HepG2 (cell line): ENCODE measurements around the gene ACBD5. TPM values are rescaled to one million over a fixed set of nuclear protein-coding genes. Genes with fewer than 3 reads are reported as not detected.

ENCODE experiments used
- ATAC-seq: fragments of 200-7000 bp; cut with Tn5 transposase; 3 replicates; pipeline ENCODE4 v1.9.1; 2020; ENCODE audit warnings: mild to moderate bottlenecking, moderate library complexity
- BruUV-seq: library from RNA; stranded (reverse); fragments of 400-500 nt; replicated peaks from 2 replicates; lab custom pipeline; 2021; lab: Mats Ljungman, UMichigan
- CTCF ChIA-PET: fragments of 300-600 bp; formaldehyde crosslinking; extraction: SDS; loops from one replicate; lab custom pipeline; 2021; ENCODE audit warnings: low total read pairs, inconsistent platforms, low intra/inter-chr PET ratio; lab: Yijun Ruan, JAX
- POLR2A ChIA-PET: fragments of 350-600 bp; sonication (Branson Sonifier 250); formaldehyde crosslinking; loops from one replicate; lab custom pipeline; 2020; ENCODE audit warnings: antibody characterized with exemption, inconsistent platforms; lab: Yijun Ruan, JAX
- DNase-seq: peaks from one replicate; pipeline ENCODE4 v3.0.0-alpha.2; 2015; ENCODE audit warnings: low spot score
- FAIRE-seq: peaks from 3 replicates; lab custom pipeline; 2011; peaks lifted over from hg19 to GRCh38; lab: Jason Lieb, UNC
- H2AFZ ChIP-seq: one replicate; pipeline ENCODE4 v1.6.1; 2011; ENCODE audit warnings: low read length, inconsistent platforms
- H3K27ac ChIP-seq: fragments of 300-600 bp; 3 replicates; pipeline ENCODE4 v1.8.0; 2011; ENCODE audit warnings: mixed run types, mild to moderate bottlenecking, mixed read lengths, low read length, inconsistent platforms; ENCODE audit not compliant: insufficient read depth; ENCODE audit errors: extremely low read length
- H3K27me3 ChIP-seq, 2 experiments: fragments of 200-600 bp in 1 of 2; 2 replicates in 1 of 2; 3 replicates in 1 of 2; pipeline versions ENCODE4 v1.6.0 to v1.8.0; 2011; ENCODE audit warnings: low read length in 2 of 2, mild to moderate bottlenecking in 2 of 2, moderate library complexity in 2 of 2, inconsistent platforms in 1 of 2; ENCODE audit not compliant: insufficient read depth in 2 of 2, control insufficient read depth in 1 of 2
- H3K36me3 ChIP-seq, 2 experiments: fragments of 200-600 bp in 1 of 2; replicated peaks in 1 of 2; 2 replicates in 1 of 2; 3 replicates in 1 of 2; pipeline versions ENCODE4 v1.5.1 to v1.8.0; 2011; ENCODE audit warnings: low read length in 2 of 2, inconsistent platforms in 1 of 2; ENCODE audit not compliant: insufficient read depth in 2 of 2, control insufficient read depth in 1 of 2
- H3K4me1 ChIP-seq: 2 replicates; pipeline ENCODE4 v1.5.1; 2012; ENCODE audit warnings: low read length, inconsistent platforms; ENCODE audit not compliant: insufficient read depth
- H3K4me2 ChIP-seq: 2 replicates; pipeline ENCODE4 v1.6.0; 2011; ENCODE audit warnings: low read depth, low read length, inconsistent platforms
- H3K4me3 ChIP-seq, 3 experiments: fragments of 200-600 bp in 1 of 3; sonication (generic), shearing (Covaris generic) in 1 of 3; replicated peaks in 1 of 3; 2 replicates each; pipeline ENCODE4 v1.5.1; 2011 to 2016; ENCODE audit warnings: low read length in 3 of 3, inconsistent platforms in 2 of 3, low read depth in 2 of 3, mild to moderate bottlenecking in 2 of 3, control low read depth in 1 of 3, mixed read lengths in 1 of 3; ENCODE audit not compliant: insufficient read depth in 1 of 3
- H3K79me2 ChIP-seq: one replicate; pipeline ENCODE4 v1.6.1; 2011; ENCODE audit warnings: low read length, inconsistent platforms; ENCODE audit not compliant: insufficient read depth
- H3K9ac ChIP-seq: 2 replicates; pipeline ENCODE4 v1.6.0; 2011; ENCODE audit warnings: mild to moderate bottlenecking, low read depth, low read length, inconsistent platforms; ENCODE audit not compliant: insufficient read depth
- H3K9me3 ChIP-seq: 2 replicates; pipeline ENCODE4 v1.5.1; 2012; ENCODE audit warnings: mild to moderate bottlenecking, low read length
- H4K20me1 ChIP-seq: 2 replicates; pipeline ENCODE4 v1.6.0; 2011; ENCODE audit warnings: inconsistent platforms, mild to moderate bottlenecking, low read length, moderate library complexity; ENCODE audit not compliant: insufficient read depth
- AHR ChIP-seq: IDR thresholded peaks from 2 replicates; pipeline ENCODE4 v1.6.1; 2018; ENCODE audit warnings: missing genetic modification reagents, missing compliant biosample characterization
- DNMT3B ChIP-seq: conservative IDR thresholded peaks from 2 replicates; pipeline ENCODE4 v1.6.1; 2016; ENCODE audit warnings: missing biosample characterization, control low read depth
- ISL2 ChIP-seq: sonication (generic); formaldehyde crosslinking; IDR thresholded peaks from 2 replicates; pipeline ENCODE4 v1.5.0; 2020; ENCODE audit warnings: missing genetic modification reagents
- NFKB2 ChIP-seq: sonication (generic); formaldehyde crosslinking; IDR thresholded peaks from 2 replicates; pipeline ENCODE4 v1.4.0; 2020; ENCODE audit warnings: missing genetic modification reagents, borderline replicate concordance
- XBP1 ChIP-seq: sonication (generic); formaldehyde crosslinking; IDR thresholded peaks from 2 replicates; pipeline ENCODE4 v1.5.0; 2020; ENCODE audit warnings: missing genetic modification reagents
- ZNF24 ChIP-seq: fragments of 450-650 bp; IDR thresholded peaks from 2 replicates; pipeline ENCODE4 v1.6.1; 2017; ENCODE audit warnings: antibody characterized with exemption, mild to moderate bottlenecking
- ZNF329 ChIP-seq: sonication (generic); formaldehyde crosslinking; IDR thresholded peaks from 2 replicates; pipeline ENCODE4 v1.9.0; 2021; ENCODE audit warnings: low read depth, mild to moderate bottlenecking, missing genetic modification reagents
- WGBS: methylation state at CpG from one replicate; pipeline ENCODE4 v1.1.6; 2017; ENCODE audit warnings: low lambda C conversion rate; 5-methylcytosine and 5-hydroxymethylcytosine counted together
- in situ Hi-C: cut with HindIII; loops from 2 replicates; pipeline ENCODE4 v1.10.0; 2017; ENCODE audit warnings: low pct_unique_long_range_greater_than_20kb; ENCODE audit not compliant: extremely low pct_ligation_motif_present
- intact Hi-C: fragments of 100-400 bp; cut with micrococcal nuclease; formaldehyde crosslinking; loops from one replicate; pipeline ENCODE4 v1.10.0; 2022; ENCODE audit not compliant: unreplicated experiment
- polyA plus RNA-seq, 8 experiments: library from polyadenylated mRNA; depleted of rRNA in 3 of 8; stranded (reverse) in 7 of 8; unstranded in 1 of 8; fragments of >200 nt; fragmentation: Illumina TruSeq in 4 of 8; extraction: Trizol in 4 of 8; gene quantifications; 2 replicates each; pipeline versions ENCODE4 v1.2.1 to v1.2.3, GENCODE V29; 2011 to 2016; ENCODE audit warnings: low read depth in 4 of 8, missing spikeins in 1 of 8, mixed read lengths in 1 of 8; ENCODE audit not compliant: insufficient read depth in 1 of 8
- total RNA-seq, 5 experiments: library from RNA; depleted of rRNA; stranded (reverse); fragments of >200 nt; fragmentation: Illumina TruSeq; extraction: Trizol; gene quantifications; 2 replicates each; pipeline ENCODE4 v1.2.3, GENCODE V29; 2016; ENCODE audit warnings: low read depth in 1 of 5
- TF ChIP-seq, protein P1 (sequence below): sonication (generic); formaldehyde crosslinking; IDR thresholded peaks from 2 replicates; pipeline ENCODE4 v1.4.0; 2020; ENCODE audit warnings: mild to moderate bottlenecking, missing genetic modification reagents, borderline replicate concordance
- TF ChIP-seq, protein P2 (sequence below): sonication (generic); formaldehyde crosslinking; IDR thresholded peaks from 2 replicates; pipeline ENCODE4 v1.4.0; 2020; ENCODE audit warnings: missing genetic modification reagents

ACBD5 gene
- total and polyA plus RNA-seq, 2 of the 13 experiments (the other 11 are each of a cell fraction or from before 2014, with no cell fraction given), result 10.3 to 14.8 TPM

DNA sequence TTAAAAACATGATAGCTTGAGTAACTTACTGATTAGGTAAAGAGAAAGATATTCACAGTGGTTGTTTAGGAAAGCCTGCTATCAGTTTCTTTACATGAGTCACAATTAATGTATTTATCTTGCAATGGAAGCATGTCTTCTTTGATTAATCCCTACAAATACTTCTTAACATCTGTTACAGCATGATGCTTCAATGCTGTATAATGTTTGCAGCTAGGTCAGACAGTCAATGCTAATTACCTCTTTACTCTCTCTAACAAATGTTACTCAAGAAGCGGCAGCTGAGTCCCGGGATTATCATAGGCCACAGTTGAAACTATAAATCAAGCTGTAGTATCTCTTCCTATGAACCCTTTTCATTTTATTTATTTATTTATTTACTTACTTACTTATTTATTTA is 33.2 kb downstream of the ACBD5 start (continued):
- TF ChIP-seq, protein P1, sequence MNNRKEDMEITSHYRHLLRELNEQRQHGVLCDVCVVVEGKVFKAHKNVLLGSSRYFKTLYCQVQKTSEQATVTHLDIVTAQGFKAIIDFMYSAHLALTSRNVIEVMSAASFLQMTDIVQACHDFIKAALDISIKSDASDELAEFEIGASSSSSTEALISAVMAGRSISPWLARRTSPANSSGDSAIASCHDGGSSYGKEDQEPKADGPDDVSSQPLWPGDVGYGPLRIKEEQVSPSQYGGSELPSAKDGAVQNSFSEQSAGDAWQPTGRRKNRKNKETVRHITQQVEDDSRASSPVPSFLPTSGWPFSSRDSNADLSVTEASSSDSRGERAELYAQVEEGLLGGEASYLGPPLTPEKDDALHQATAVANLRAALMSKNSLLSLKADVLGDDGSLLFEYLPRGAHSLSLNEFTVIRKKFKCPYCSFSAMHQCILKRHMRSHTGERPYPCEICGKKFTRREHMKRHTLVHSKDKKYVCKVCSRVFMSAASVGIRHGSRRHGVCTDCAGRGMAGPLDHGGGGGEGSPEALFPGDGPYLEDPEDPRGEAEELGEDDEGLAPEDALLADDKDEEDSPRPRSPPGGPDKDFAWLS, result no peak

DNA sequence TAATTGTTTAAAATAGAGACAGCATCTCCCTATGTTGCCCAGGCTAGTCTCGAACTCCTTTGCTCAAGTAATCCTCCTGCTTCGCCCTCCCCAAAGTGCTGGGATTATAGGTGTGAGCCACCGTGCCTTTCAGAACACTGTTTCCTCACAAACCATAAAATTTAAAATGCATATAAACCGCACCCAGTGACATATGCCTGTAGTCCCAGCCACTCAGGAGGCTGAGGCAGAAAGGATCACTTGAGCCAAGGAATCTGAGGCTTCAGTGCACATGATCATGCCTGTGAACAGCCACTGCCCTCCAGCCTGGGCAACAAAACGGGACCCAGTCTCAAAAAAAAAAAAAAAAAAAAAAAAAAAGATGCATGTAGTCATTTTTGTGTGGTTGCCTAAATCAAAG is 36.8 kb downstream of the ACBD5 start:
- no TSS peak for BruUV-seq
- no peaks in the 10 kb centered on the region for H3K27me3 ChIP-seq
- no peak overlapping the region for H2AFZ ChIP-seq
- no peak overlapping the region for H3K4me2 ChIP-seq
- intact Hi-C loops, result no loop called here
- H3K27ac ChIP-seq, result no peak overlapping the region
- H3K79me2 ChIP-seq, result no peaks in the 10 kb centered on the region
- CTCF ChIA-PET, result no interaction called here
- in situ Hi-C loops, result no loop called here
- TF ChIP-seq ZNF24 (no peak), DNMT3B (no peak), ISL2 (CRISPR knock-in tag) (no peak), XBP1 (no peak), ZNF329 (CRISPR knock-in tag) (no peak), NFKB2 (CRISPR knock-in tag) (no peak), AHR (no peak)
- TF ChIP-seq, protein P2, sequence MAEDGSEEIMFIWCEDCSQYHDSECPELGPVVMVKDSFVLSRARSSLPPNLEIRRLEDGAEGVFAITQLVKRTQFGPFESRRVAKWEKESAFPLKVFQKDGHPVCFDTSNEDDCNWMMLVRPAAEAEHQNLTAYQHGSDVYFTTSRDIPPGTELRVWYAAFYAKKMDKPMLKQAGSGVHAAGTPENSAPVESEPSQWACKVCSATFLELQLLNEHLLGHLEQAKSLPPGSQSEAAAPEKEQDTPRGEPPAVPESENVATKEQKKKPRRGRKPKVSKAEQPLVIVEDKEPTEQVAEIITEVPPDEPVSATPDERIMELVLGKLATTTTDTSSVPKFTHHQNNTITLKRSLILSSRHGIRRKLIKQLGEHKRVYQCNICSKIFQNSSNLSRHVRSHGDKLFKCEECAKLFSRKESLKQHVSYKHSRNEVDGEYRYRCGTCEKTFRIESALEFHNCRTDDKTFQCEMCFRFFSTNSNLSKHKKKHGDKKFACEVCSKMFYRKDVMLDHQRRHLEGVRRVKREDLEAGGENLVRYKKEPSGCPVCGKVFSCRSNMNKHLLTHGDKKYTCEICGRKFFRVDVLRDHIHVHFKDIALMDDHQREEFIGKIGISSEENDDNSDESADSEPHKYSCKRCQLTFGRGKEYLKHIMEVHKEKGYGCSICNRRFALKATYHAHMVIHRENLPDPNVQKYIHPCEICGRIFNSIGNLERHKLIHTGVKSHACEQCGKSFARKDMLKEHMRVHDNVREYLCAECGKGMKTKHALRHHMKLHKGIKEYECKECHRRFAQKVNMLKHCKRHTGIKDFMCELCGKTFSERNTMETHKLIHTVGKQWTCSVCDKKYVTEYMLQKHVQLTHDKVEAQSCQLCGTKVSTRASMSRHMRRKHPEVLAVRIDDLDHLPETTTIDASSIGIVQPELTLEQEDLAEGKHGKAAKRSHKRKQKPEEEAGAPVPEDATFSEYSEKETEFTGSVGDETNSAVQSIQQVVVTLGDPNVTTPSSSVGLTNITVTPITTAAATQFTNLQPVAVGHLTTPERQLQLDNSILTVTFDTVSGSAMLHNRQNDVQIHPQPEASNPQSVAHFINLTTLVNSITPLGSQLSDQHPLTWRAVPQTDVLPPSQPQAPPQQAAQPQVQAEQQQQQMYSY (CRISPR knock-in tag), result no peak
- POLR2A ChIA-PET, result no interaction called here
- H3K4me3 ChIP-seq, result no peak overlapping the region
- no peak overlapping the region for H3K9ac ChIP-seq
- H3K9me3 ChIP-seq, result no peaks in the 10 kb centered on the region
- WGBS, result 87% methylated on average over 5 of the region's 5 CpGs
- H3K36me3 ChIP-seq, result peaks cover 9 to 42% of the 10 kb centered on the region in 2 experiments; a peak in 4 of 5 replicates
- no peak for FAIRE-seq
- ATAC-seq, result no peak
- no peaks in the 10 kb centered on the region for H3K4me1 ChIP-seq
- no peaks in the 10 kb centered on the region for H4K20me1 ChIP-seq
- DNase-seq, result no peak
